Choroid plexus epithelial cell (primary cell): Measurements from ENCODE around the gene HLA-DRA.
"Not testable (repeated sequence)": the region's sequence is repeated elsewhere in the genome, so short reads cannot be mapped to it uniquely, and the experiment has no call there.

Experiments
- DNase-seq: peaks from one replicate; pipeline ENCODE4 v3.0.0-alpha.2; 2010; ENCODE audit warnings: low read depth
- H3K4me3 ChIP-seq: 2 replicates; pipeline ENCODE4 v1.5.1; 2011; ENCODE audit warnings: low read depth, mild to moderate bottlenecking, control low read depth, low read length, moderate library complexity
- TF ChIP-seq, protein P1 (sequence below): conservative IDR thresholded peaks from 2 replicates; pipeline ENCODE4 v1.5.1; 2011; ENCODE audit warnings: low read depth, mild to moderate bottlenecking, control low read depth, inconsistent platforms, low read length, moderate library complexity

Gene HLA-DRA

DNA sequence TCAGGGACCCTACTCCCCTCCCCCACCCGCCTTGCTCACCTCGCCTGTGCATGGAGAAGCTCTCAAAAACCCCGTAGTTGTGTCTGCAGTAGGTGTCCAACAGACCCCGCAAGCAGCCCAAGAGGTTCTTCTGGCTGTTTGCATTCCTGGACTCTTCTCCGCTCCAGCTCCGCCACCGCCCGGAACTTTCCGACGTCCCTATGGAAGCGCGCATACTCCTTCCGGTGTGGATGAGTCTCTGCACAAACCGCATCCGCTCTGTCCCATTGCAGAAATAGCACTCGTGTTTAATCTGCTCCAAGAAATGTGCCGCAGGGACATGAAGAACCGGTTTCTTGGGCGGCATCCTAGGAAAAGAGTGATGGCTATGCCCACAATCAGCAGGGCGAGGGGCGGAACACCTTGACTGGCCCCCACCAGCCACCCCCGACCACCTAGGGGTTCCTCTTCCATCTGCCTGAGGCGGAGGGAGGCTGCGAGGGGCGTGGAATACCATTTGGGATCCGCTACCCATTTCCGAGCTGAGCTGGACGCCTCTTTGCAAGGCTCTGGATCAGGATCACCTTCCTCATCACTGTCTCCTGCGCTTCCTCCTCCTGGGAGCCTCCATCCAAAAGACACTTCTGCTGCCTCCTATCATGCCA, 20.2 kb downstream of the HLA-DRA start:
- TF ChIP-seq, protein P1, sequence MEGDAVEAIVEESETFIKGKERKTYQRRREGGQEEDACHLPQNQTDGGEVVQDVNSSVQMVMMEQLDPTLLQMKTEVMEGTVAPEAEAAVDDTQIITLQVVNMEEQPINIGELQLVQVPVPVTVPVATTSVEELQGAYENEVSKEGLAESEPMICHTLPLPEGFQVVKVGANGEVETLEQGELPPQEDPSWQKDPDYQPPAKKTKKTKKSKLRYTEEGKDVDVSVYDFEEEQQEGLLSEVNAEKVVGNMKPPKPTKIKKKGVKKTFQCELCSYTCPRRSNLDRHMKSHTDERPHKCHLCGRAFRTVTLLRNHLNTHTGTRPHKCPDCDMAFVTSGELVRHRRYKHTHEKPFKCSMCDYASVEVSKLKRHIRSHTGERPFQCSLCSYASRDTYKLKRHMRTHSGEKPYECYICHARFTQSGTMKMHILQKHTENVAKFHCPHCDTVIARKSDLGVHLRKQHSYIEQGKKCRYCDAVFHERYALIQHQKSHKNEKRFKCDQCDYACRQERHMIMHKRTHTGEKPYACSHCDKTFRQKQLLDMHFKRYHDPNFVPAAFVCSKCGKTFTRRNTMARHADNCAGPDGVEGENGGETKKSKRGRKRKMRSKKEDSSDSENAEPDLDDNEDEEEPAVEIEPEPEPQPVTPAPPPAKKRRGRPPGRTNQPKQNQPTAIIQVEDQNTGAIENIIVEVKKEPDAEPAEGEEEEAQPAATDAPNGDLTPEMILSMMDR, result no peak
- no peak for DNase-seq
- H3K4me3 ChIP-seq, result no peak overlapping the region

DNA sequence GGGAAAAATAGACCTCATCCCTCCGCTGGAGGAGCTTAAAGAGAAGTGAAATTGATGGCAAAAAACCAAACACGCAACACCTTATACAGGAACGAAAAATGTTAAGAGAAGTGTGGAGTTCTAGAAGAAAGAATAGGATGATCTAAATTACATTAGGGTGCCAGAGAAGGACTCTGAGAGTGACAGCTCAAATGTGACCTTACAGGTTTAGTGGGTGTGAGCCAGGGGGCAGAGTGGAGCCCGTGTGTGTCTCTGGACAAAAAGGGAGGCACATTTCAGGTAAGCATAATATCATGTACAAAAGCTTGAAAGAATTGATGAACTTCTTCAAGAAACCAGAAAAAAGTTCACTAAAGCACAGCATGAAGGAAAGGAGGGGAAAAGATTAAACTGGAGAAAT, 20.8 kb downstream of the HLA-DRA start:
- no peak for DNase-seq
- TF ChIP-seq, protein P1, result no peak
- H3K4me3 ChIP-seq, result no peak overlapping the region

DNA sequence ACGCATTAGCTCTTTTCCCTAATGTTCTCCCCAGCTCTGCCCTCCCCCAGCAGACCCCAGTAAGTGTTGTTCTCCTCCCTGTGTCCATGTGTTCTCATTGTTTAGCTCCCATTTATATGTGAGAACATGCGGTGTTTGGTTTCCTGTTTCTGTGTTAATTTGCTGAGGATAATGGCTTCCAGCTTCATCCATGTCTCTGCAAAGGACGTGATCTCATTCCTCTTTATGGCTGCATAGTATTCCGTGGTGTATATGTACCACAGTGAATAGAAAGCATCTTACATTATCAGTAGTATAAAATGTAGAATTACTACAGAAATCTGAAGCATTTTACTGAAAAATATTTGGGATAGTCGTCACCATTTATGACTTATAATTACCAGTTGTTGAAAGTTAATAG, 21.8 kb downstream of the HLA-DRA start:
- no peak for DNase-seq
- no peak overlapping the region for H3K4me3 ChIP-seq
- TF ChIP-seq, protein P1, result no peak

DNA sequence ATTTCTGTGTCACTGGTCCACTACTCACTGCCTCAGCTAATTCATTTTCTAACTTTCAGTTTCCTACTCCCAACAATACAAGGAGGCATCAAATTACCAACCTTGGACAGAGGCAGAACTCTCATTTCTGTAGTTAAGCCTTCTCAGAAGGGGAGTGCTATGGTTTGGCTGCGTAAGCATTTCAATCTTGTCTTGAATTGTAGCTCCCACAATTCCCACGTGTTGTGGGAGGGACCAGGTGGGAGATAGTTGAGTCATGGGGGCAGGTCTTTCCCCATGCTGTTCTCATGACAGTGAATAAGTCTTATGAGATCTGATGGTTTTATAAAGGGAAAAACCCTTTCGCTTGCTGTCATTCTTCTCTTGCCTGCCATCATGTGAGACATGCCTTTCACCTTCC, 22.9 kb downstream of the HLA-DRA start:
- TF ChIP-seq, protein P1, result no peak
- no peak overlapping the region for H3K4me3 ChIP-seq
- no peak for DNase-seq

DNA sequence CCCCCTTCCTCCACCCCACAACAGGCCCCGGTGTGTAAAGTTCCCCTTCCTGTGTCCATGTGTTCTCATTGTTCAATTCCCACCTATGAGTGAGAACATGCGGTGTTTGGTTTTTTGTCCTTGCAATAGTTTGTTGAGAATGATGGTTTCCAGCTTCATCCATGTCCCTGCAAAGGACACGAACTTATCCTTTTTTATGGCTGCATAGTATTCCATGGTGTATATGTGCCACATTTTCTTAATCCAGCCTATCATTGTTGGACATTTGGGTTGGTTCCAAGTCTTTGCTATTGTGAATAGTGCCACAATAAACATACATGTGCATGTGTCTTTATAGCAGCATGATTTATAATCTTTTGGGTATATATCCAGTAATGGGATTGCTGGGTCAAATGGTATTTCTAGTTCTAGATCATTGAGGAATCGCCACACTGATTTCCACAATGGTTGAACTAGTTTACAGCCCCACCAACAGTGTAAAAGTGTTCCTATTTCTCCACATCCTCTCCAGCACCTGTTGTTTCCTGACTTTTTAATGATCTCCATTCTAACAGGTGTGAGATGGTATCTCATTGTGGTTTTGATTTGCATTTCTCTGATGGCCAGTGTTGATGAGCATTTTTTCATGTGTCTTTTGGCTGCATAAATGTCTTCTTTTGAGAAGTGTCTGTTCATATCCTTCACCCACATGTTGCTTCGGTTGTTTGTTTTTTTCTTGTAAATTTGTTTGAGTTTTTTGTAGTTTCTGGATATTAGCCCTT, 28.2 kb downstream of the HLA-DRA start:
- not testable (repeated sequence) for DNase-seq, H3K4me3 ChIP-seq

DNA sequence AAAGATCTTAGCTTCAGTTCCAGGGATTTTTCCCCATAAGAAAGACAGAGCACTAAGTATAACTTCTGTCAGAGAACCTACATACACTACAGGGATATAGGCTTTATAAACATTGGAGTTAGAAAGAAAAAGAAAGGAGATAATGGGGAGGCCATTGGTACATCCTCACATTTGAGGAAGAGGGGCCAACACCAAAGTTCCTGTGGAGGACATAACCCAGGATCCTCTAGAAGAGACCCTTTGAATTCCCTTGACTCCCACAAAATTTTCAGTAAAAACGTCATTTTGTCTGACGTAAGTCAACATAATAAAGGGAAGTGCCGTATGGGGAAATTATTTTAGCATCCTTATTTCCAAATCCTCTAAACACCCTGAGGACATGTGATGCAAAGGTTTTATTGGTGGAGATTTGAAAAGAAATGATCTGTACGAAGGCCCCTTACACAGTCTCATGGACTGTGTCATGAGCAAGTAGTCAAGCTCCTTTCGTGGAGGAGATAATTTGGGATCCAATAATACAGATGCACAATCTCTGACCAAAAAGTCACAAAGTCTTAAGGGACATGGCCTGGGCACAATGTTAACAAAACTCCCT, 33.2 kb downstream of the HLA-DRA start:
- TF ChIP-seq, protein P1, result no peak
- H3K4me3 ChIP-seq, result no peak overlapping the region
- DNase-seq, result no peak

DNA sequence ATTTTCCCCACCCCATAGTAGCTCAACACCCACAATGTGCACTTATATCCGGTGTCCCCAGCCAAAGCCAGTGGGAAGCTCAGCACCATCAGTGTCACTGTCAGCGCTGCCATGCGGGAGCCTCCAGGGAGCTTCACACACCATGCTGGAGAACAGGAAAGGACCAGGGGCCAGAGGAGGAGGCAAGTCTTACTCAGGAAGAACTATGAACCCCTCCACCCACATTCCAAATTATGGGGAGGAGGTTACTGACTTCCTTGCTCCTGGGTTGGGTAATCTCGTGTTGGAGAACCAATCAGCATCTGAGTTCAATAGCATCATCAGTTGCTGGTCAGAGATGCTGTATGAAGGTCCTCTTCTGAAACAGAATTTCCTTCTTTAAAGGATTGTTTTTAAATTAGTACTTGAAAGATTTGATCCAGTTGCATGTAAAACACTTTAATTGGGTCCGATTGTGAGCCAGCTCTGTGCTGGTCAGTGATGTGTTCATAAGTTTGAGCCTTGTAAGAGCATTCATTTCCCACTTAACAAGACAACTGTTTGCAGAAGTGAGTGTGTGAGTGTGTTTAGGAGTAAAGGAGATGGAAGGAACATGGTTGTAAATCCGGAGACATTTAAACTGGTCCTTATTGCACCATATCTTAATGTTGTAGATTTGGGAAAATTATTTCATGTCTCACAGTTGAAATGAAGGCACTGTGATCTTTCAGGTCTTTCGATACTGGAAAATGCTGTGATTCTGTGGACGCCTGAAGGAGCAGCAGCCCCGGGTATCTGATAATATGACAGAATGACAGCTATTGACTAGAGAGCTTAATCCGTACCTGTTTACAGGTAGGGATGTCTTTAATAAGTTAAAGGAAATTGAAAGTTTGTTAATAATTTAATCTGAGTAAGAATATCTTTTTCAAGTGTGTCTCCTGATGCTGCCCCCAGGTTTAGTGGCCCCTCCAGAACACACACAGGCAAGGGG, 34.0 kb downstream of the HLA-DRA start:
- not testable (repeated sequence) for H3K4me3 ChIP-seq, DNase-seq
